Hepatocyte (in vitro differentiated cells): ENCODE data around the gene TMEM39A.

ENCODE experiments used
- EZH2 ChIP-seq: fragments of 200-600 bp; sonication (generic); IDR thresholded peaks from 2 replicates; pipeline ENCODE4 v1.6.1; 2016; ENCODE audit warnings: antibody characterized with exemption, mild to moderate bottlenecking, borderline replicate concordance
- TF ChIP-seq, protein P1 (sequence below): fragments of 200-600 bp; sonication (generic); IDR thresholded peaks from 2 replicates; pipeline ENCODE4 v1.5.1; 2016; ENCODE audit warnings: antibody characterized with exemption, mild to moderate bottlenecking; ENCODE audit not compliant: poor library complexity

DNA sequence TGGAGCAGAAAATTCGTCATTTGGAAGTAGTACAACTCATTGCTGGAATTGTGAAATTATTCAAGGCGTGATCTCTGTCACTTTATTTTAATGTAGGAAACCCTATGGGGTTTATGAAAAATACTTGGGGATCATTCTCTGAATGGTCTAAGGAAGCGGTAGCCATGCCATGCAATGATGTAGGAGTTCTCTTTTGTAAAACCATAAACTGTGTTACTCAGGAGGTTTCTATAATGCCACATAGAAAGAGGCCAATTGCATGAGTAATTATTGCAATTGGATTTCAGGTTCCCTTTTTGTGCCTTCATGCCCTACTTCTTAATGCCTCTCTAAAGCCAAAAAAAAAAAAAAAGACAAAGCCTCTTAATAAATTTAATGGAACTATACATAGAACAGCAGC lies 29.4 kb upstream of the TMEM39A start:
- TF ChIP-seq, protein P1, sequence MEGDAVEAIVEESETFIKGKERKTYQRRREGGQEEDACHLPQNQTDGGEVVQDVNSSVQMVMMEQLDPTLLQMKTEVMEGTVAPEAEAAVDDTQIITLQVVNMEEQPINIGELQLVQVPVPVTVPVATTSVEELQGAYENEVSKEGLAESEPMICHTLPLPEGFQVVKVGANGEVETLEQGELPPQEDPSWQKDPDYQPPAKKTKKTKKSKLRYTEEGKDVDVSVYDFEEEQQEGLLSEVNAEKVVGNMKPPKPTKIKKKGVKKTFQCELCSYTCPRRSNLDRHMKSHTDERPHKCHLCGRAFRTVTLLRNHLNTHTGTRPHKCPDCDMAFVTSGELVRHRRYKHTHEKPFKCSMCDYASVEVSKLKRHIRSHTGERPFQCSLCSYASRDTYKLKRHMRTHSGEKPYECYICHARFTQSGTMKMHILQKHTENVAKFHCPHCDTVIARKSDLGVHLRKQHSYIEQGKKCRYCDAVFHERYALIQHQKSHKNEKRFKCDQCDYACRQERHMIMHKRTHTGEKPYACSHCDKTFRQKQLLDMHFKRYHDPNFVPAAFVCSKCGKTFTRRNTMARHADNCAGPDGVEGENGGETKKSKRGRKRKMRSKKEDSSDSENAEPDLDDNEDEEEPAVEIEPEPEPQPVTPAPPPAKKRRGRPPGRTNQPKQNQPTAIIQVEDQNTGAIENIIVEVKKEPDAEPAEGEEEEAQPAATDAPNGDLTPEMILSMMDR: no peak
- TF ChIP-seq EZH2: no peak
